Panc1 (cell line): ENCODE results near the gene VAT1L.

Source experiments
- CTCF ChIP-seq: fragments of 450-650 bp; IDR thresholded peaks from 2 replicates; pipeline ENCODE4 v1.5.1; 2017; ENCODE audit warnings: mild to moderate bottlenecking
- POLR2AphosphoS5 ChIP-seq: IDR thresholded peaks from 2 replicates; pipeline ENCODE4 v1.6.1; 2012; ENCODE audit warnings: mild to moderate bottlenecking, low read depth, low read length, moderate library complexity
- REST ChIP-seq, 2 experiments: IDR thresholded peaks; 2 replicates each; pipeline ENCODE4 v1.6.1; 2011 to 2012; ENCODE audit warnings: low read depth in 2 of 2, control low read depth in 1 of 2, low read length in 1 of 2, mild to moderate bottlenecking in 1 of 2, moderate library complexity in 1 of 2; ENCODE audit not compliant: insufficient read depth in 1 of 2
- SIN3A ChIP-seq: IDR thresholded peaks from 2 replicates; pipeline ENCODE4 v1.6.1; 2012; ENCODE audit warnings: low read depth, mild to moderate bottlenecking, low read length, moderate library complexity, borderline replicate concordance; ENCODE audit not compliant: insufficient read depth

DNA sequence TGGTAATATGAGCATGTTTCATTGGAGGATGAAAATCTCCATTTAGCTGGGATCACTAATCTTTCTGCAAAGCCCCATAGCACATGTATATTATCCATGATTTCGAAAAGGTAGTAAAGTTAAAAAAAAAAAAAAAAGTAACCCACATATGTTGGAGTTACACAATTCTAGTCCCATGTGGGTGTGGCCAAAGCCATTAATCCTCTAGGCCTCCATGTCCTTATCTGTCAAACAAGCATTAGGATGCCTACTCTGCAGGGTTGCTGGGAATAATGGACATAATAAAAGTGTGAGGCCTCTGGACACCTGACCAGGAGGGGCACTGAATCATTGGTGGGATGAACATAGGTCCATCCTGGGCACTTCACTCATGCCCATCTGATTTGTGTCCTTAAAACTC, 29.2 kb upstream of the VAT1L start:
- no peak for TF ChIP-seq CTCF
- TF ChIP-seq REST (IDR thresholded peaks at IDR 0.05; ENCODE audit: insufficient read depth in 1 of 2, low read depth in 2 of 2, low read length in 1 of 2) = no peak
- TF ChIP-seq POLR2AphosphoS5 = no peak
- no peak for TF ChIP-seq SIN3A
